GM12878 (cell line): ENCODE data around the gene IER3. TPM values are rescaled to one million over a fixed set of nuclear protein-coding genes. Genes with fewer than 3 reads are reported as not detected.

Experiments
- ATAC-seq: fragments of 200-7000 bp; cut with Tn5 transposase; 3 replicates; pipeline ENCODE4 v1.9.1; 2020; ENCODE audit warnings: mild to moderate bottlenecking, moderate library complexity
- BruUV-seq: library from RNA; stranded (reverse); fragments of 400-500 nt; replicated peaks from 2 replicates; lab custom pipeline; 2021; lab: Mats Ljungman, UMichigan
- CTCF ChIA-PET: fragments of 300-600 bp; sonication (Branson Sonifier 250); formaldehyde crosslinking; extraction: SDS; loops from one replicate; lab custom pipeline; 2021; ENCODE audit warnings: inconsistent platforms; lab: Yijun Ruan, JAX
- POLR2A ChIA-PET: fragments of 350-600 bp; formaldehyde crosslinking; extraction: SDS; loops from one replicate; lab custom pipeline; 2021; ENCODE audit warnings: inconsistent platforms; lab: Charles Lee
- RAD21 ChIA-PET: fragments of 300-600 bp; sonication (Branson Sonifier 250); formaldehyde crosslinking; loops from one replicate; lab custom pipeline; 2023; ENCODE audit warnings: antibody characterized with exemption; ENCODE audit not compliant: unreplicated experiment; lab: Charles Lee
- SMC1A ChIA-PET: fragments of 300-600 bp; sonication (Branson Sonifier 250); formaldehyde crosslinking; loops from one replicate; lab custom pipeline; 2023; ENCODE audit not compliant: unreplicated experiment, uncharacterized antibody; lab: Charles Lee
- DNase-seq: peaks from one replicate; pipeline ENCODE4 v3.0.0-alpha.2; 2011; ENCODE audit warnings: low read depth, low spot score
- FAIRE-seq: peaks from 3 replicates; lab custom pipeline; 2011; peaks lifted over from hg19 to GRCh38; lab: Jason Lieb, UNC
- H2AFZ ChIP-seq: 2 replicates; pipeline ENCODE4 v1.6.0; 2011; ENCODE audit warnings: low read depth, low read length, control low read depth; ENCODE audit not compliant: control insufficient read depth
- H3K27ac ChIP-seq: 2 replicates; pipeline ENCODE4 v1.5.1; 2011; ENCODE audit warnings: control low read depth; ENCODE audit not compliant: control insufficient read depth, insufficient read depth
- H3K27me3 ChIP-seq, 2 experiments: replicated peaks in 1 of 2; 2 replicates each; pipeline versions ENCODE4 v1.6.0 to v1.6.1; 2011; ENCODE audit warnings: low read length in 1 of 2; ENCODE audit not compliant: control insufficient read depth in 2 of 2, insufficient read depth in 2 of 2
- H3K36me3 ChIP-seq, 2 experiments: 2 replicates each; pipeline ENCODE4 v1.5.1; 2011; ENCODE audit warnings: low read length in 1 of 2; ENCODE audit not compliant: control insufficient read depth in 2 of 2, insufficient read depth in 2 of 2
- H3K4me1 ChIP-seq: 2 replicates; pipeline ENCODE4 v1.6.1; 2011; ENCODE audit warnings: mild to moderate bottlenecking, low read length, moderate library complexity, mixed read lengths; ENCODE audit not compliant: control insufficient read depth, insufficient read depth
- H3K4me2 ChIP-seq: 2 replicates; pipeline ENCODE4 v1.6.0; 2011; ENCODE audit warnings: control low read depth; ENCODE audit not compliant: control insufficient read depth, insufficient read depth
- H3K4me3 ChIP-seq: fragments of 200-600 bp; sonication (generic); 2 replicates; pipeline ENCODE4 v1.5.1; 2016
- H3K79me2 ChIP-seq: 2 replicates; pipeline ENCODE4 v1.6.0; 2011; ENCODE audit warnings: low read length; ENCODE audit not compliant: control insufficient read depth, insufficient read depth
- H3K9ac ChIP-seq: 2 replicates; pipeline ENCODE4 v1.8.0; 2011; ENCODE audit warnings: low read length, control low read depth, mixed read lengths; ENCODE audit not compliant: control insufficient read depth, insufficient read depth
- H3K9me3 ChIP-seq: replicated peaks from 3 replicates; pipeline ENCODE4 v1.5.1; 2011; ENCODE audit warnings: mild to moderate bottlenecking, low read length; ENCODE audit not compliant: control insufficient read depth, insufficient read depth
- H4K20me1 ChIP-seq: 2 replicates; pipeline ENCODE4 v1.6.0; 2011; ENCODE audit not compliant: control insufficient read depth, insufficient read depth
- CBX3 ChIP-seq: fragments of 200-600 bp; sonication (generic); IDR thresholded peaks from 2 replicates; pipeline ENCODE4 v1.6.1; 2016; ENCODE audit warnings: low read depth, borderline replicate concordance
- MEF2B ChIP-seq: fragments of 450-650 bp; IDR thresholded peaks from 2 replicates; pipeline ENCODE4 v1.6.1; 2018; ENCODE audit warnings: mild to moderate bottlenecking, moderate library complexity; ENCODE audit not compliant: partially characterized antibody, poor library complexity, severe bottlenecking
- NFXL1 ChIP-seq: fragments of 450-650 bp; IDR thresholded peaks from 2 replicates; pipeline ENCODE4 v1.6.1; 2017; ENCODE audit warnings: antibody characterized with exemption, mild to moderate bottlenecking, borderline replicate concordance
- POU2F2 ChIP-seq: IDR thresholded peaks from 3 replicates; pipeline ENCODE4 v1.6.1; 2011; ENCODE audit warnings: low read depth, mild to moderate bottlenecking, low read length, borderline replicate concordance
- SIN3A ChIP-seq: IDR thresholded peaks from 2 replicates; pipeline ENCODE4 v1.6.1; 2012; ENCODE audit warnings: low read depth, low read length, improper control_type of control experiment
- SRF ChIP-seq, 2 experiments: IDR thresholded peaks; 2 replicates each; pipeline ENCODE4 v1.6.1; 2011; ENCODE audit warnings: low read depth in 2 of 2, low read length in 2 of 2, mild to moderate bottlenecking in 1 of 2, moderate library complexity in 1 of 2
- YBX1 ChIP-seq: fragments of 450-650 bp; IDR thresholded peaks from 2 replicates; pipeline ENCODE4 v1.6.1; 2016; ENCODE audit warnings: antibody characterized with exemption
- WGBS: methylation state at CpG from one replicate; pipeline ENCODE4 v1.1.6; 2016; ENCODE audit warnings: low lambda C conversion rate; ENCODE audit not compliant: insufficient replicate concordance, insufficient coverage; ENCODE audit errors: missing lambda C conversion rate; 5-methylcytosine and 5-hydroxymethylcytosine counted together
- in situ Hi-C: fragments of 300-500 bp; cut with MboI; formaldehyde crosslinking; loops from 9 replicates; pipeline ENCODE4 v1.14.3; 2018; ENCODE audit warnings: mixed read lengths
- intact Hi-C: fragments of 100-400 bp; cut with micrococcal nuclease; formaldehyde crosslinking; loops from one replicate; pipeline ENCODE4 v1.14.2; 2022; ENCODE audit not compliant: unreplicated experiment
- polyA plus RNA-seq, 11 experiments: library from polyadenylated mRNA; depleted of rRNA in 4 of 11; unstranded in 6 of 11; stranded (reverse) in 5 of 11; fragments of >200 nt; fragmentation: Nextera tagmentation in 4 of 11; fragmentation: Illumina TruSeq in 1 of 11; extraction: Ambion mirVana in 4 of 11; extraction: Trizol in 1 of 11; gene quantifications; 1 replicate in 1 of 11; 2 replicates in 10 of 11; pipeline versions ENCODE4 v1.2.1 to v1.2.3, GENCODE V29; 2011 to 2016; ENCODE audit warnings: inconsistent platforms in 2 of 11, missing spikeins in 2 of 11, low read depth in 1 of 11
- total RNA-seq, 4 experiments: library from RNA; depleted of rRNA in 3 of 4; stranded (reverse); fragments of >200 nt in 3 of 4; fragmentation: Illumina TruSeq in 1 of 4; extraction: Trizol in 1 of 4; gene quantifications; 2 replicates each; pipeline versions ENCODE4 v1.2.1 to v1.2.3, GENCODE V29; 2013 to 2021

Gene IER3
- total and polyA plus RNA-seq, 10 of the 15 experiments (the other 5 are each of a cell fraction or from before 2014, with no cell fraction given), result 1.9 to 100 (median 32.3) TPM

GRCh38 chr6:30787954-30788353 lies 43.6 kb upstream of the IER3 start:
- FAIRE-seq (no peak), ATAC-seq (peak; percentile 51), DNase-seq (no peak)
- H3K9me3 ChIP-seq, result no peaks in the 10 kb centered on the region
- SMC1A ChIA-PET, result interaction anchor here (0.6 to 6.3 kb wide), 14 partner anchors 8 to 52 kb away, joined by 3 to 50 read pairs (median 5); no protein-coding TSS in a partner anchor
- TF ChIP-seq POU2F2 (no peak), CBX3 (no peak), SIN3A (no peak), NFXL1 (no peak), YBX1 (no peak), SRF (IDR thresholded peaks at IDR 0.05; ENCODE audit: low read depth in 2 of 2, low read length in 2 of 2) (no peak), MEF2B (no peak)
- H3K36me3 ChIP-seq, result no peaks in the 10 kb centered on the region
- H3K27me3 ChIP-seq, result no peaks in the 10 kb centered on the region
- in situ Hi-C loops, result no loop called here
- H4K20me1 ChIP-seq, result no peaks in the 10 kb centered on the region
- CTCF ChIA-PET, result interaction anchor here (0.8 to 3.2 kb wide), 5 partner anchors 8 to 34 kb away, joined by 3 to 15 read pairs (median 5); no protein-coding TSS in a partner anchor
- POLR2A ChIA-PET, result interaction anchor here (0.7 to 2.1 kb wide), 9 partner anchors 11 to 51 kb away, joined by 3 to 13 read pairs (median 4); no protein-coding TSS in a partner anchor
- no peak overlapping the region for H2AFZ ChIP-seq
- RAD21 ChIA-PET, result interaction anchor here (0.8 to 2.4 kb wide), 7 partner anchors 19 to 126 kb away, joined by 3 to 11 read pairs (median 4); partner anchors contain the start of gene VARS2
- no peak overlapping the region for H3K27ac ChIP-seq
- H3K4me2 ChIP-seq, result no peak overlapping the region
- no peak overlapping the region for H3K9ac ChIP-seq
- no peaks in the 10 kb centered on the region for H3K79me2 ChIP-seq
- H3K4me1 ChIP-seq, result peaks cover 6% of the 10 kb centered on the region; the same call in 1 of the 2 replicates
- WGBS, result 52% methylated on average over 5 of the region's 5 CpGs
- BruUV-seq, result no TSS peak
- intact Hi-C loops, result no loop called here
- no peak overlapping the region for H3K4me3 ChIP-seq
